Measurements from ENCODE around the gene ZNF136. TPM values are rescaled to one million over a fixed set of nuclear protein-coding genes. Genes with fewer than 3 reads are reported as not detected.

The ZNF136 gene
- polyA plus RNA-seq: 4.0 and 7.6 TPM in 2 replicates

GRCh38 chr19:12162882-12163806 lies at the start of gene ZNF136:
ZNF136 (plus strand) TSS chr19:12163096; CDS start chr19:12163204, 108 bp downstream.

GRCh38 chr19:12139885-12140544 lies 22.9 kb upstream of the ZNF136 start, which contains the start of gene ZNF20:
ZNF20 (minus strand) TSS chr19:12140350; CDS start chr19:12140182, 168 bp downstream.

GRCh38 chr19:12156223-12157058 lies 6.5 kb upstream of the ZNF136 start, which contains the start of gene ZNF625:
ZNF625 (minus strand) TSS chr19:12156734; CDS start chr19:12156558, 176 bp downstream.

Other genes starting within 250 kb of the ZNF136 start
- gene ZNF700, start 238.0 kb upstream of the ZNF136 start, polyA plus RNA-seq: 0.39 and 5.0 TPM in 2 replicates
- gene ZNF763, start 198.1 kb upstream of the ZNF136 start, polyA plus RNA-seq: 0.99 and 2.5 TPM in 2 replicates
- 2.7 and 4.4 TPM in 2 replicates for gene ZNF433, start 127.4 kb upstream of the ZNF136 start, polyA plus RNA-seq
- gene ZNF878, start 110.1 kb upstream of the ZNF136 start, polyA plus RNA-seq: not detected in 2 replicates
- gene ZNF844, start 98.4 kb upstream of the ZNF136 start, polyA plus RNA-seq: 2.4 and 5.2 TPM in 2 replicates
- not detected in 2 replicates for gene ZNF20, start 22.7 kb upstream of the ZNF136 start, polyA plus RNA-seq
- 4.5 and 9.4 TPM in 2 replicates for gene ZNF625, start 6.4 kb upstream of the ZNF136 start, polyA plus RNA-seq
- gene ZNF44, start 131.8 kb downstream of the ZNF136 start, polyA plus RNA-seq: 7.7 and 9.4 TPM in 2 replicates
- gene ZNF563, start 170.5 kb downstream of the ZNF136 start, polyA plus RNA-seq: 5.9 and 7.5 TPM in 2 replicates
- 0.27 and 1.5 TPM in 2 replicates for gene ZNF442, start 202.6 kb downstream of the ZNF136 start, polyA plus RNA-seq
- 1.3 and 3.7 TPM in 2 replicates for gene ZNF799, start 238.2 kb downstream of the ZNF136 start, polyA plus RNA-seq